CD14-positive monocyte (primary cell): ENCODE data around the gene CYB561A3. TPM values are rescaled to one million over a fixed set of nuclear protein-coding genes. Genes with fewer than 3 reads are reported as not detected.

Source experiments
- DNase-seq, 3 donors: peaks; one replicate each; pipeline ENCODE4 v3.0.0-alpha.2; 2011 to 2022
- H2AFZ ChIP-seq: 2 replicates; pipeline ENCODE4 v1.6.0; 2012; ENCODE audit warnings: mild to moderate bottlenecking, low read depth, low read length, inconsistent platforms; ENCODE audit not compliant: insufficient read depth, poor library complexity, severe bottlenecking
- H3K27ac ChIP-seq, 2 donors: 1 replicate in 1 of 2; 2 replicates in 1 of 2; pipeline ENCODE4 v1.5.1; 2012 to 2013; ENCODE audit warnings: low read length in 2 of 2, control low read depth in 1 of 2, inconsistent platforms in 1 of 2, low read depth in 1 of 2, mild to moderate bottlenecking in 1 of 2
- H3K27me3 ChIP-seq, 2 donors: one replicate each; pipeline versions ENCODE4 v1.6.0 to v1.6.1; 2011 to 2013; ENCODE audit warnings: low read length in 2 of 2; ENCODE audit not compliant: control insufficient read depth in 2 of 2, insufficient read depth in 2 of 2
- H3K36me3 ChIP-seq, 2 donors: replicated peaks in 1 of 2; 1 replicate in 1 of 2; 2 replicates in 1 of 2; pipeline versions ENCODE4 v1.5.1 to v1.6.1; 2012 to 2013; ENCODE audit warnings: low read length in 2 of 2, control low read depth in 1 of 2, inconsistent platforms in 1 of 2, mild to moderate bottlenecking in 1 of 2; ENCODE audit not compliant: insufficient read depth in 2 of 2, control insufficient read depth in 1 of 2
- H3K4me1 ChIP-seq, 2 donors: 1 replicate in 1 of 2; 2 replicates in 1 of 2; pipeline versions ENCODE4 v1.5.1 to v1.6.1; 2012 to 2013; ENCODE audit warnings: low read length in 2 of 2, control low read depth in 1 of 2, inconsistent platforms in 1 of 2, mild to moderate bottlenecking in 1 of 2, moderate library complexity in 1 of 2; ENCODE audit not compliant: insufficient read depth in 2 of 2, control insufficient read depth in 1 of 2
- H3K4me2 ChIP-seq: replicated peaks from 2 replicates; pipeline ENCODE3; 2012; ENCODE audit warnings: low read length, moderate library complexity, mild to moderate bottlenecking; ENCODE audit not compliant: poor library complexity, severe bottlenecking; ENCODE audit errors: extremely low read depth
- H3K4me3 ChIP-seq, 3 experiments: fragments of 200-600 bp in 1 of 3; sonication (generic) in 1 of 3; replicated peaks in 1 of 3; 1 replicate in 2 of 3; 2 replicates in 1 of 3; pipeline ENCODE4 v1.5.1; 2011 to 2013; ENCODE audit warnings: low read length in 3 of 3, mild to moderate bottlenecking in 3 of 3, control low read depth in 2 of 3, low read depth in 2 of 3, inconsistent platforms in 1 of 3, moderate library complexity in 1 of 3
- H3K79me2 ChIP-seq: 2 replicates; pipeline ENCODE4 v1.6.0; 2012; ENCODE audit warnings: mild to moderate bottlenecking, control low read depth, inconsistent platforms, low read length, moderate library complexity; ENCODE audit not compliant: insufficient read depth
- H3K9ac ChIP-seq: 2 replicates; pipeline ENCODE4 v1.6.0; 2017; ENCODE audit warnings: low read length, mild to moderate bottlenecking; ENCODE audit not compliant: insufficient read depth, poor library complexity, severe bottlenecking
- H3K9me3 ChIP-seq, 2 donors: replicated peaks in 1 of 2; 1 replicate in 1 of 2; 2 replicates in 1 of 2; pipeline versions ENCODE4 v1.5.1 to v1.6.1; 2012 to 2013; ENCODE audit warnings: low read length in 2 of 2, control low read depth in 1 of 2; ENCODE audit not compliant: control insufficient read depth in 1 of 2, insufficient read depth in 1 of 2
- H4K20me1 ChIP-seq: 2 replicates; pipeline ENCODE4 v1.6.0; 2012; ENCODE audit warnings: mild to moderate bottlenecking, low read length, control low read depth, moderate library complexity; ENCODE audit not compliant: insufficient read depth
- H3K27ac Mint-ChIP-seq, 7 donors: one replicate each; pipeline ENCODE4 v1.8.0; 2020; ENCODE audit warnings: mild to moderate bottlenecking in 7 of 7, mixed read lengths in 7 of 7, moderate library complexity in 6 of 7, inconsistent platforms in 2 of 7
- H3K27me3 Mint-ChIP-seq, 3 donors: one replicate each; pipeline ENCODE4 v1.8.0; 2021 to 2022; ENCODE audit warnings: low read depth in 3 of 3, mild to moderate bottlenecking in 3 of 3, mixed read lengths in 3 of 3, moderate library complexity in 3 of 3, inconsistent platforms in 1 of 3
- H3K36me3 Mint-ChIP-seq, 2 donors: one replicate each; pipeline ENCODE4 v1.8.0; 2020; ENCODE audit warnings: mixed read lengths in 2 of 2, inconsistent platforms in 1 of 2, mild to moderate bottlenecking in 1 of 2
- H3K4me1 Mint-ChIP-seq: one replicate; pipeline ENCODE4 v1.8.0; 2020; ENCODE audit warnings: mild to moderate bottlenecking, mixed read lengths
- H3K4me3 Mint-ChIP-seq, 2 donors: one replicate each; pipeline ENCODE4 v1.8.0; 2020; ENCODE audit warnings: mild to moderate bottlenecking in 2 of 2, mixed read lengths in 2 of 2, moderate library complexity in 1 of 2
- H3K9me3 Mint-ChIP-seq, 7 donors: one replicate each; pipeline ENCODE4 v1.8.0; 2020 to 2022; ENCODE audit warnings: mixed read lengths in 7 of 7, mild to moderate bottlenecking in 6 of 7, moderate library complexity in 6 of 7, inconsistent platforms in 2 of 7
- WGBS: methylation state at CpG from one replicate; pipeline ENCODE4 v1.1.5; 2013; ENCODE audit warnings: missing lambda C conversion rate; ENCODE audit not compliant: insufficient coverage; 5-methylcytosine and 5-hydroxymethylcytosine counted together
- intact Hi-C, 2 donors: fragments of 100-400 bp; cut with micrococcal nuclease; formaldehyde crosslinking; loops; one replicate each; pipeline versions ENCODE4 v1.15.0 to v1.15.1; 2023
- polyA plus RNA-seq, 3 donors: library from polyadenylated mRNA; depleted of rRNA in 1 of 3; unstranded in 2 of 3; stranded (reverse) in 1 of 3; fragments of 300-500 nt in 2 of 3; fragments of >200 nt in 1 of 3; fragmentation: Illumina TruSeq in 2 of 3; gene quantifications; 1 replicate in 2 of 3; 2 replicates in 1 of 3; pipeline ENCODE4 v1.2.3, GENCODE V29; 2012 to 2021
- TF ChIP-seq, protein P1 (sequence below): fragments of 200-600 bp; IDR thresholded peaks from one replicate; pipeline ENCODE4 v1.8.0; 2022; ENCODE audit warnings: antibody characterized with exemption, mild to moderate bottlenecking

The CYB561A3 gene
- polyA plus RNA-seq, 3 donors, result 79.7 to 112 (median 112) TPM

DNA sequence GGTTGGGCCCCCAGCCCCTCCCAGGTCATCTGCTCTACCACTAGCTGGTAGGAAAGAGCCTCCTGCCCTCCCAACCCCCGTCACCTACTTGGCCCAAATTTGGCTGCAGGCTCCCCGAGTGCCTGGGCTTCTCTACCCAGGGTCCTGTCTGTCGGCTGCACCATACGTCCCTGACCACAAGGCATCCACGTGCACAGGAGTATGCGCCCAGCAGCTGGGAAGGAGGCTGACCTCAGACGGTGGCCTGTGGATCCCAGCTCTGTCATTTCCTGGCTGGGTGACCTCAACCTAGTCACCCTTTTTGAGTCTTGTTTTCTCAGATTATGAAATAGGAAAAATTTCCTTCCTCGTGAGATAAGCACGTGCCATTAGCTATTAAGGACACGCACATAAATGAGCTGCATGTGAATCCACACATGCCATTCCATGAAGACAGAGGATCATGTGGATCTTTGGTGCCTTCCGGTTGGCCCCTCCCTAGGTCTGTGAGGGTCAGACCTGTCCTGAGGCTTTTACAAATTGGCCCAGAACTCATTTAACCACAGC, 13.7 kb downstream of the CYB561A3 start:
- 22% methylated on average over 9 of the region's 11 CpGs for WGBS
- Histone ChIP-seq H3K27me3 (no peaks in the 10 kb centered on the region), H2AFZ (no peak overlapping the region), H3K4me3 (no peak overlapping the region), H3K9ac (peak overlapping the region; percentile 33), H3K79me2 (no peaks in the 10 kb centered on the region), H3K36me3 (peaks cover 48 to 64% of the 10 kb centered on the region in 2 donors), H3K9me3 (no peaks in the 10 kb centered on the region), H3K4me2 (no peak overlapping the region), H3K27ac (peak overlapping the region; percentile 83 to 93), H3K4me1 (peaks cover 23 to 29% of the 10 kb centered on the region in 2 donors), H4K20me1 (no peaks in the 10 kb centered on the region)
- peak; percentile 95 to 99 (median 96) for DNase-seq
- no peaks in the 10 kb centered on the region for H3K9me3 Mint-ChIP-seq
- H3K4me1 Mint-ChIP-seq, result peaks cover 34% of the 10 kb centered on the region
- H3K27ac Mint-ChIP-seq, result peak overlapping the region; percentile 95 to 99 (median 98)
- peaks cover 63 to 75% of the 10 kb centered on the region in 2 donors for H3K36me3 Mint-ChIP-seq
- TF ChIP-seq, protein P1, sequence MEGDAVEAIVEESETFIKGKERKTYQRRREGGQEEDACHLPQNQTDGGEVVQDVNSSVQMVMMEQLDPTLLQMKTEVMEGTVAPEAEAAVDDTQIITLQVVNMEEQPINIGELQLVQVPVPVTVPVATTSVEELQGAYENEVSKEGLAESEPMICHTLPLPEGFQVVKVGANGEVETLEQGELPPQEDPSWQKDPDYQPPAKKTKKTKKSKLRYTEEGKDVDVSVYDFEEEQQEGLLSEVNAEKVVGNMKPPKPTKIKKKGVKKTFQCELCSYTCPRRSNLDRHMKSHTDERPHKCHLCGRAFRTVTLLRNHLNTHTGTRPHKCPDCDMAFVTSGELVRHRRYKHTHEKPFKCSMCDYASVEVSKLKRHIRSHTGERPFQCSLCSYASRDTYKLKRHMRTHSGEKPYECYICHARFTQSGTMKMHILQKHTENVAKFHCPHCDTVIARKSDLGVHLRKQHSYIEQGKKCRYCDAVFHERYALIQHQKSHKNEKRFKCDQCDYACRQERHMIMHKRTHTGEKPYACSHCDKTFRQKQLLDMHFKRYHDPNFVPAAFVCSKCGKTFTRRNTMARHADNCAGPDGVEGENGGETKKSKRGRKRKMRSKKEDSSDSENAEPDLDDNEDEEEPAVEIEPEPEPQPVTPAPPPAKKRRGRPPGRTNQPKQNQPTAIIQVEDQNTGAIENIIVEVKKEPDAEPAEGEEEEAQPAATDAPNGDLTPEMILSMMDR, result no peak
- peak overlapping the region in 1 of 2 donors; percentile 31 for H3K4me3 Mint-ChIP-seq
- H3K27me3 Mint-ChIP-seq, result no peaks in the 10 kb centered on the region
- intact Hi-C loops, result loop anchor here in 1 of 2 donors (1.0 to 5.0 kb wide), 3 partner anchors 9 to 186 kb away; partner anchors contain the start of genes TMEM138 and VPS37C

DNA sequence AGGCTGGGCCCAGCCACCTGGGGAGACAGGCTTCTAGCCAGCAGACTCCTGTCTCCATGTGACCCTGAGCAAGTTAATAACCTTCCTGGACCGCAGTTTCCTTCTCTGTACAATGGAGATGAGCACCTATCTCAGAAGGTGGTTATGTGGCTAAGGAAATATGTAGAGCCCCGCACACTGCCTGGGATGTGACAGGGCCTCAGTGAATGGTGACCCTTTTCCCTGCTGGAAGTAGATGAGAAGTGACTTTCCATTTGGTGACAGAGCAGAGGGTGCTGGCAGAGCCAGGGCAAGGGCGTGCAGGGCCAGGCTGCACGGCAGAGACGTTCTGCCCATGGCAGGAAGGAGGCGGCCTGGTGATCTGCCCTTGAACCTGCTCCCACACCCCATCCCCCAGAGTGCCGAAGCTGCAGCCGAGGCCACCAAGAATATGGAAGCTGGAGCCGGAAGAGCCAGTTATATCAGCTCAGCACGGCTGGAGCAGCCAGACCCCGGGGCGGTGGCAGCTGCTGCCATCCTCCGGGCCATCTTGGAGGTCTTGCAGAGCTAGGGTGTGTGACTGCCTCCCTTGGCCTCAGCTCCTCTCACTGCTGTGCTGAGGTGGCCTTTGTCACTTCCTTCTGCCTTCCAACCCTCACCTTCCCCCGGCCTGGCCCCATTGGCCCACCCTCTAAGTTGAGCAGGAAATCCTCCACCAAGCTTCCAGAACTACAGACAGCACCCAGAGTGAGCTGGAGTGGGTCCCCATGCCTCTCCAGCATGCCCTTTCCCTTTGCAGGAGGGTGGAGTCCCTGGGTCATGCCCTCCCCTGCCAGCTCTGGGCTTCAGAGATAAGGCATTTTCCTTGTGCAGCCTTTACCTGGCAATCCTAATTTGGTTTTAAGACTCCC, 15.5 kb downstream of the CYB561A3 start:
- Histone ChIP-seq H3K9me3 (no peaks in the 10 kb centered on the region), H3K79me2 (no peaks in the 10 kb centered on the region), H2AFZ (no peak overlapping the region), H3K4me1 (peaks cover 23 to 29% of the 10 kb centered on the region in 2 donors), H4K20me1 (no peaks in the 10 kb centered on the region), H3K36me3 (peaks cover 35 to 64% of the 10 kb centered on the region in 2 donors), H3K27ac (peak overlapping the region in 1 of 2 donors; percentile 35), H3K9ac (no peak overlapping the region), H3K27me3 (no peaks in the 10 kb centered on the region), H3K4me2 (no peak overlapping the region), H3K4me3 (no peak overlapping the region)
- Mint-ChIP-seq H3K36me3 (peaks cover 58 to 70% of the 10 kb centered on the region in 2 donors), H3K27ac (peak overlapping the region; percentile 48 to 99 (median 95)), H3K4me1 (peaks cover 34% of the 10 kb centered on the region), H3K4me3 (no peak overlapping the region), H3K9me3 (no peaks in the 10 kb centered on the region), H3K27me3 (peaks cover 0 to 2% (median 1%) of the 10 kb centered on the region in 3 donors)
- TF ChIP-seq, protein P1, result no peak
- intact Hi-C loops, result loop anchor here in 1 of 2 donors (5.0 kb wide), 1 partner anchor 184 kb away; the partner anchor contains the start of gene VPS37C
- WGBS, result 78% methylated on average over 11 of the region's 14 CpGs
- DNase-seq, result peak in 1 of 3 donors; percentile 34
